ENCODE measurements around the gene RASGEF1C. TPM values are rescaled to one million over a fixed set of nuclear protein-coding genes. Genes with fewer than 3 reads are reported as not detected.
A peak's percentile ranks its signal among the peaks of the same experiment; 100 is the strongest.

Gene RASGEF1C
- total and polyA plus RNA-seq, 4 donors = 0.09 to 0.10 TPM; not detected in 2

DNA sequence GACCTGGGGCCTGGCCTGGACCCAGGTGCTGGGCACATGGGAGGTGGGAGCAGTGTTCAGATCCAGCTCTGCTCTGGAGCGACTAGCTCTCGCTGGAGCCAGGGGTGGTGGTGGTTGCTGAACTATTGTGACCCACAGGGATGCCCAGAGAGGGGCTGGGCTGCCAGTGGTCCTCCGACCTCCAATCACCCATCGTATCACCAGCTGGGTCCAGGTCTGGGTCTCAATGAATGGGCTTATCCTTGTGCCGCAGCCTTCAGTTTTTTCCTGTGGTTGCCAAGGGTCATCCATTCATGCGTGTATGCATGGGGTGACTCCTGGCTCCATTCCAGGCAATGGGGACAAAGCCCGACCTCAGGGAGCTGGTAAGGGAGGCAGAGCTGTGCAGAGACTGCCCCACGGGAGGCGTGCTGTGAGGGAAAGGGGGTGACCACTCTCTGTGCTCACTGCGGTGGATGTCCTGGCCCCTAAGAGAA lies 68.9 kb downstream of the RASGEF1C start:
- Histone ChIP-seq H3K4me3 (ENCODE audit: low read depth in 1 of 3, low read length in 3 of 3) (no peak overlapping the region), H3K9me3 (ENCODE audit: control insufficient read depth in 4 of 4, low read length in 3 of 4) (no peaks in the 10 kb centered on the region), H3K36me3 (ENCODE audit: control insufficient read depth in 4 of 4, insufficient read depth in 3 of 4, low read depth in 1 of 4, low read length in 3 of 4) (no peaks in the 10 kb centered on the region), H3K27ac (ENCODE audit: low read depth in 1 of 2, low read length in 2 of 2) (no peak overlapping the region), H3K27me3 (ENCODE audit: control insufficient read depth in 4 of 4, insufficient read depth in 4 of 4, low read length in 3 of 4) (no peaks in the 10 kb centered on the region), H3K4me1 (ENCODE audit: control insufficient read depth in 4 of 4, insufficient read depth in 4 of 4, low read length in 3 of 4) (no peaks in the 10 kb centered on the region), H3K9ac (ENCODE audit: low read depth in 1 of 2, low read length in 2 of 2) (no peak overlapping the region)
- whole genome bisulfite sequencing = 70% methylated on average over 10 of the region's 10 CpGs
- peak; percentile 22 for DNase-seq (ENCODE audit: low spot score)
- TF ChIP-seq RAD21 (IDR thresholded peaks at IDR 0.05) = no peak
- no peak for TF ChIP-seq HNF4G (IDR thresholded peaks at IDR 0.05)
- TF ChIP-seq FOXA1 (IDR thresholded peaks at IDR 0.05) = no peak
- TF ChIP-seq, protein P1, sequence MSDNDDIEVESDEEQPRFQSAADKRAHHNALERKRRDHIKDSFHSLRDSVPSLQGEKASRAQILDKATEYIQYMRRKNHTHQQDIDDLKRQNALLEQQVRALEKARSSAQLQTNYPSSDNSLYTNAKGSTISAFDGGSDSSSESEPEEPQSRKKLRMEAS (IDR thresholded peaks at IDR 0.05) = no peak
- TF ChIP-seq EGR1 (IDR thresholded peaks at IDR 0.05; ENCODE audit: low read depth in 2 of 2) = no peak
- TF ChIP-seq, protein P2, sequence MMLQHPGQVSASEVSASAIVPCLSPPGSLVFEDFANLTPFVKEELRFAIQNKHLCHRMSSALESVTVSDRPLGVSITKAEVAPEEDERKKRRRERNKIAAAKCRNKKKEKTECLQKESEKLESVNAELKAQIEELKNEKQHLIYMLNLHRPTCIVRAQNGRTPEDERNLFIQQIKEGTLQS (IDR thresholded peaks at IDR 0.05) = no peak
- TF ChIP-seq TAF1 (conservative IDR thresholded peaks at IDR 0.05) = no peak
- TF ChIP-seq, protein P3, sequence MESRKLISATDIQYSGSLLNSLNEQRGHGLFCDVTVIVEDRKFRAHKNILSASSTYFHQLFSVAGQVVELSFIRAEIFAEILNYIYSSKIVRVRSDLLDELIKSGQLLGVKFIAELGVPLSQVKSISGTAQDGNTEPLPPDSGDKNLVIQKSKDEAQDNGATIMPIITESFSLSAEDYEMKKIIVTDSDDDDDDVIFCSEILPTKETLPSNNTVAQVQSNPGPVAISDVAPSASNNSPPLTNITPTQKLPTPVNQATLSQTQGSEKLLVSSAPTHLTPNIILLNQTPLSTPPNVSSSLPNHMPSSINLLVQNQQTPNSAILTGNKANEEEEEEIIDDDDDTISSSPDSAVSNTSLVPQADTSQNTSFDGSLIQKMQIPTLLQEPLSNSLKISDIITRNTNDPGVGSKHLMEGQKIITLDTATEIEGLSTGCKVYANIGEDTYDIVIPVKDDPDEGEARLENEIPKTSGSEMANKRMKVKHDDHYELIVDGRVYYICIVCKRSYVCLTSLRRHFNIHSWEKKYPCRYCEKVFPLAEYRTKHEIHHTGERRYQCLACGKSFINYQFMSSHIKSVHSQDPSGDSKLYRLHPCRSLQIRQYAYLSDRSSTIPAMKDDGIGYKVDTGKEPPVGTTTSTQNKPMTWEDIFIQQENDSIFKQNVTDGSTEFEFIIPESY (IDR thresholded peaks at IDR 0.05) = no peak
- TF ChIP-seq YY1 (IDR thresholded peaks at IDR 0.05) = no peak
- TF ChIP-seq, protein P4, sequence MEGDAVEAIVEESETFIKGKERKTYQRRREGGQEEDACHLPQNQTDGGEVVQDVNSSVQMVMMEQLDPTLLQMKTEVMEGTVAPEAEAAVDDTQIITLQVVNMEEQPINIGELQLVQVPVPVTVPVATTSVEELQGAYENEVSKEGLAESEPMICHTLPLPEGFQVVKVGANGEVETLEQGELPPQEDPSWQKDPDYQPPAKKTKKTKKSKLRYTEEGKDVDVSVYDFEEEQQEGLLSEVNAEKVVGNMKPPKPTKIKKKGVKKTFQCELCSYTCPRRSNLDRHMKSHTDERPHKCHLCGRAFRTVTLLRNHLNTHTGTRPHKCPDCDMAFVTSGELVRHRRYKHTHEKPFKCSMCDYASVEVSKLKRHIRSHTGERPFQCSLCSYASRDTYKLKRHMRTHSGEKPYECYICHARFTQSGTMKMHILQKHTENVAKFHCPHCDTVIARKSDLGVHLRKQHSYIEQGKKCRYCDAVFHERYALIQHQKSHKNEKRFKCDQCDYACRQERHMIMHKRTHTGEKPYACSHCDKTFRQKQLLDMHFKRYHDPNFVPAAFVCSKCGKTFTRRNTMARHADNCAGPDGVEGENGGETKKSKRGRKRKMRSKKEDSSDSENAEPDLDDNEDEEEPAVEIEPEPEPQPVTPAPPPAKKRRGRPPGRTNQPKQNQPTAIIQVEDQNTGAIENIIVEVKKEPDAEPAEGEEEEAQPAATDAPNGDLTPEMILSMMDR (IDR thresholded peaks at IDR 0.05; ENCODE audit: low read depth, low read length, missing input control) = no peak
- TF ChIP-seq, protein P5, sequence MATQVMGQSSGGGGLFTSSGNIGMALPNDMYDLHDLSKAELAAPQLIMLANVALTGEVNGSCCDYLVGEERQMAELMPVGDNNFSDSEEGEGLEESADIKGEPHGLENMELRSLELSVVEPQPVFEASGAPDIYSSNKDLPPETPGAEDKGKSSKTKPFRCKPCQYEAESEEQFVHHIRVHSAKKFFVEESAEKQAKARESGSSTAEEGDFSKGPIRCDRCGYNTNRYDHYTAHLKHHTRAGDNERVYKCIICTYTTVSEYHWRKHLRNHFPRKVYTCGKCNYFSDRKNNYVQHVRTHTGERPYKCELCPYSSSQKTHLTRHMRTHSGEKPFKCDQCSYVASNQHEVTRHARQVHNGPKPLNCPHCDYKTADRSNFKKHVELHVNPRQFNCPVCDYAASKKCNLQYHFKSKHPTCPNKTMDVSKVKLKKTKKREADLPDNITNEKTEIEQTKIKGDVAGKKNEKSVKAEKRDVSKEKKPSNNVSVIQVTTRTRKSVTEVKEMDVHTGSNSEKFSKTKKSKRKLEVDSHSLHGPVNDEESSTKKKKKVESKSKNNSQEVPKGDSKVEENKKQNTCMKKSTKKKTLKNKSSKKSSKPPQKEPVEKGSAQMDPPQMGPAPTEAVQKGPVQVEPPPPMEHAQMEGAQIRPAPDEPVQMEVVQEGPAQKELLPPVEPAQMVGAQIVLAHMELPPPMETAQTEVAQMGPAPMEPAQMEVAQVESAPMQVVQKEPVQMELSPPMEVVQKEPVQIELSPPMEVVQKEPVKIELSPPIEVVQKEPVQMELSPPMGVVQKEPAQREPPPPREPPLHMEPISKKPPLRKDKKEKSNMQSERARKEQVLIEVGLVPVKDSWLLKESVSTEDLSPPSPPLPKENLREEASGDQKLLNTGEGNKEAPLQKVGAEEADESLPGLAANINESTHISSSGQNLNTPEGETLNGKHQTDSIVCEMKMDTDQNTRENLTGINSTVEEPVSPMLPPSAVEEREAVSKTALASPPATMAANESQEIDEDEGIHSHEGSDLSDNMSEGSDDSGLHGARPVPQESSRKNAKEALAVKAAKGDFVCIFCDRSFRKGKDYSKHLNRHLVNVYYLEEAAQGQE (IDR thresholded peaks at IDR 0.05) = no peak
- no peak for TF ChIP-seq HNF4A (conservative IDR thresholded peaks at IDR 0.05)
- no peak for TF ChIP-seq SP1 (IDR thresholded peaks at IDR 0.05)
- no peak for TF ChIP-seq GABPA (IDR thresholded peaks at IDR 0.05 in 1 of 2, conservative IDR thresholded peaks at IDR 0.05 in 1 of 2)

DNA sequence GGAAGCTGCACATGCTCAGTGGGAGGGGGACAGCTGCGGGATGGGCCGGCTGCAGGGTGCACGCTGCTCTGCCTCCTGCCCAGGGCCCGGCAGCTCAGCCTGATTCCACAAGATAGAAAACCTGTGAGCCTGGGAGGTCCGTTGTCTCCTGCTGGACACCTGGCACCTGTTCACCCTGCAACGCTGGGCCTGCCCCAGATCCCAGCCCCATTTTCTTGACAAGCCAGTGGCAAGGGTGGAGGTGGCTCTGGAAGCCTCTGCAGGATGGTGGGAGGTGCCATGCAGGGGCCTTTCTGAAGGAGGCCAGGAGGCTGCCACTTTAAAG lies 69.3 kb downstream of the RASGEF1C start:
- H3K9ac ChIP-seq (ENCODE audit: low read depth in 1 of 2, low read length in 2 of 2) = no peak overlapping the region
- H3K27ac ChIP-seq (ENCODE audit: low read depth in 1 of 2, low read length in 2 of 2) = no peak overlapping the region
- TF ChIP-seq, protein P5 (IDR thresholded peaks at IDR 0.05) = no peak
- TF ChIP-seq GABPA (IDR thresholded peaks at IDR 0.05 in 1 of 2, conservative IDR thresholded peaks at IDR 0.05 in 1 of 2) (no peak), RAD21 (IDR thresholded peaks at IDR 0.05) (no peak)
- H3K4me3 ChIP-seq (ENCODE audit: low read depth in 1 of 3, low read length in 3 of 3) = no peak overlapping the region
- no peaks in the 10 kb centered on the region for H3K9me3 ChIP-seq (ENCODE audit: control insufficient read depth in 4 of 4, low read length in 3 of 4)
- no peaks in the 10 kb centered on the region for H3K4me1 ChIP-seq (ENCODE audit: control insufficient read depth in 4 of 4, insufficient read depth in 4 of 4, low read length in 3 of 4)
- 78% methylated on average over 6 of the region's 6 CpGs for WGBS
- no peaks in the 10 kb centered on the region for H3K27me3 ChIP-seq (ENCODE audit: control insufficient read depth in 4 of 4, insufficient read depth in 4 of 4, low read length in 3 of 4)
- no peaks in the 10 kb centered on the region for H3K36me3 ChIP-seq (ENCODE audit: control insufficient read depth in 4 of 4, insufficient read depth in 3 of 4, low read depth in 1 of 4, low read length in 3 of 4)
- DNase-seq (ENCODE audit: low spot score) = peak; percentile 22

Measured in liver (tissue), 9 donors.